ENCODE measurements around the gene NRIP1. TPM values are rescaled to one million over a fixed set of nuclear protein-coding genes. Genes with fewer than 3 reads are reported as not detected.

Gene NRIP1
- total and polyA plus RNA-seq, 9 of the 15 experiments (the other 6 are each of a cell fraction or from before 2014, with no cell fraction given), result 4.3 to 42.8 (median 19.6) TPM

- TF ChIP-seq SRF (CRISPR knock-in tag; IDR thresholded peaks at IDR 0.05), result no peak
- TF ChIP-seq ZNF584 (CRISPR knock-in tag; IDR thresholded peaks at IDR 0.05; ENCODE audit: low read depth), result no peak
- no peak for TF ChIP-seq TAL1 (IDR thresholded peaks at IDR 0.05)
- no peak for TF ChIP-seq ZNF668 (CRISPR knock-in tag; IDR thresholded peaks at IDR 0.05)
- TF ChIP-seq CREB5 (CRISPR knock-in tag; IDR thresholded peaks at IDR 0.05), result no peak
- no peak for TF ChIP-seq EP400 (IDR thresholded peaks at IDR 0.05)
- no peak for TF ChIP-seq CREB3L1 (IDR thresholded peaks at IDR 0.05; ENCODE audit: borderline replicate concordance, low read depth)
Measured at GRCh38 chr21:15079269-15079668, 14.5 kb upstream of the NRIP1 start (continued).

- ATAC-seq (no peak), DNase-seq (ENCODE audit: extremely low read depth in 1 of 4, low spot score in 3 of 4) (no peak), FAIRE-seq (no peak)
- H3K27ac ChIP-seq (ENCODE audit: extremely low read depth, low read depth, low read length), result no peak overlapping the region
- no peak for TF ChIP-seq ZSCAN32 (CRISPR knock-in tag; IDR thresholded peaks at IDR 0.05)
- TF ChIP-seq ETV6 (IDR thresholded peaks at IDR 0.05; ENCODE audit: borderline replicate concordance in 1 of 2, low read depth in 2 of 2, low read length in 1 of 2), result no peak
- no peak for TF ChIP-seq ETV6 (CRISPR knock-in tag; IDR thresholded peaks at IDR 0.05; ENCODE audit: borderline replicate concordance)
- no peak for TF ChIP-seq PTBP1 (IDR thresholded peaks at IDR 0.05; ENCODE audit: low read depth, low read length)
- no peak for TF ChIP-seq MCM5 (IDR thresholded peaks at IDR 0.05; ENCODE audit: low read depth)
- H3K27me3 ChIP-seq (ENCODE audit: control insufficient read depth in 2 of 2, insufficient read depth in 2 of 2, low read length in 2 of 2), result no peaks in the 10 kb centered on the region
- WGBS (ENCODE audit: insufficient coverage, low coverage, missing lambda C conversion rate), result 22% methylated on average over 2 of the region's 2 CpGs
- H3K9me1 ChIP-seq (ENCODE audit: control insufficient read depth, insufficient read depth, low read length), result no peaks in the 10 kb centered on the region
- no peak overlapping the region for H2AFZ ChIP-seq (ENCODE audit: low read depth, low read length)
- intact Hi-C loops (cut with micrococcal nuclease), result no loop called here
- no peaks in the 10 kb centered on the region; a peak in 1 of 5 replicates for H3K4me1 ChIP-seq (replicated peaks in 1 of 2; ENCODE audit: control insufficient read depth in 2 of 2, insufficient read depth in 2 of 2, low read length in 2 of 2)
- no peaks in the 10 kb centered on the region for H3K9me3 ChIP-seq (replicated peaks; ENCODE audit: control insufficient read depth, insufficient read depth, low read depth, low read length)
- BruUV-seq (replicated peaks), result no TSS peak
- no peak overlapping the region for H3K4me2 ChIP-seq (ENCODE audit: insufficient read depth, low read length)
- ChIA-PET POLR2A (no interaction called here), CTCF (ENCODE audit: low intra/inter-chr PET ratio) (no interaction called here)
- no peaks in the 10 kb centered on the region for H3K36me3 ChIP-seq (ENCODE audit: control insufficient read depth, insufficient read depth, low read length)
- H4K20me1 ChIP-seq (replicated peaks; ENCODE audit: control insufficient read depth, insufficient read depth, low read length), result no peaks in the 10 kb centered on the region
- H3K79me2 ChIP-seq (ENCODE audit: control insufficient read depth, insufficient read depth, low read length), result no peaks in the 10 kb centered on the region
- in situ Hi-C loops (cut with MboI), result no loop called here
- no peak overlapping the region for H3K9ac ChIP-seq (ENCODE audit: insufficient read depth in 1 of 2, low read depth in 2 of 2, low read length in 2 of 2)
- H3K4me3 ChIP-seq, result no peak overlapping the region
Measured at GRCh38 chr21:15078180-15078579, 13.4 kb upstream of the NRIP1 start.

All from K562 (cell line).